LNCaP clone FGC (cell line): ENCODE measurements around the gene AFF2.

ENCODE experiments used
- DNase-seq: peaks from one replicate; pipeline ENCODE4 v3.0.0-alpha.2; 2011; ENCODE audit warnings: low read depth
- H3K4me3 ChIP-seq: 2 replicates; pipeline ENCODE4 v1.5.1; 2011; ENCODE audit warnings: mild to moderate bottlenecking, low read depth, low read length, control low read depth
- TF ChIP-seq, protein P1 (sequence below): IDR thresholded peaks from 2 replicates; pipeline ENCODE4 v1.5.1; 2012; ENCODE audit warnings: mild to moderate bottlenecking; ENCODE audit not compliant: control insufficient read depth, insufficient read depth; ENCODE audit errors: extremely low read depth

Gene AFF2

DNA sequence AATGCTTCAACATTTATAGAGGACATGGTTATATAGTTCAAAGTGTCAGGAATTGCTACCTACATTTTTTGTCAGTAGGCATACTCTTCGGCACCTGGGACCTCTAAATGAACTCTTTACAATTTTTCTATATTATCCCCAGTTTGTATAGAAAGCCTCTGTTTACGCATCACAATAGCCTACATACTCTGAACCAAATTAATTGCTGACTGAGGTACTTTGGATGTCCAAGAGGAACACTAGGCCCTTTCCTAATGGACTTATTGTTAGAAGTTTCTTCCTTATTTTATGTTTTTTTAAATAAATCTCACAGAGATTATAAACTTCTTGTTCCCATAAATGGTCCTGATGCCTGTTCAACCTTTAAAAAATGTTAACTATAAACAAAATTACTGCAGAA, 8.4 kb upstream of the AFF2 start:
- no peak overlapping the region for H3K4me3 ChIP-seq
- DNase-seq: no peak
- TF ChIP-seq, protein P1, sequence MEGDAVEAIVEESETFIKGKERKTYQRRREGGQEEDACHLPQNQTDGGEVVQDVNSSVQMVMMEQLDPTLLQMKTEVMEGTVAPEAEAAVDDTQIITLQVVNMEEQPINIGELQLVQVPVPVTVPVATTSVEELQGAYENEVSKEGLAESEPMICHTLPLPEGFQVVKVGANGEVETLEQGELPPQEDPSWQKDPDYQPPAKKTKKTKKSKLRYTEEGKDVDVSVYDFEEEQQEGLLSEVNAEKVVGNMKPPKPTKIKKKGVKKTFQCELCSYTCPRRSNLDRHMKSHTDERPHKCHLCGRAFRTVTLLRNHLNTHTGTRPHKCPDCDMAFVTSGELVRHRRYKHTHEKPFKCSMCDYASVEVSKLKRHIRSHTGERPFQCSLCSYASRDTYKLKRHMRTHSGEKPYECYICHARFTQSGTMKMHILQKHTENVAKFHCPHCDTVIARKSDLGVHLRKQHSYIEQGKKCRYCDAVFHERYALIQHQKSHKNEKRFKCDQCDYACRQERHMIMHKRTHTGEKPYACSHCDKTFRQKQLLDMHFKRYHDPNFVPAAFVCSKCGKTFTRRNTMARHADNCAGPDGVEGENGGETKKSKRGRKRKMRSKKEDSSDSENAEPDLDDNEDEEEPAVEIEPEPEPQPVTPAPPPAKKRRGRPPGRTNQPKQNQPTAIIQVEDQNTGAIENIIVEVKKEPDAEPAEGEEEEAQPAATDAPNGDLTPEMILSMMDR: no peak

DNA sequence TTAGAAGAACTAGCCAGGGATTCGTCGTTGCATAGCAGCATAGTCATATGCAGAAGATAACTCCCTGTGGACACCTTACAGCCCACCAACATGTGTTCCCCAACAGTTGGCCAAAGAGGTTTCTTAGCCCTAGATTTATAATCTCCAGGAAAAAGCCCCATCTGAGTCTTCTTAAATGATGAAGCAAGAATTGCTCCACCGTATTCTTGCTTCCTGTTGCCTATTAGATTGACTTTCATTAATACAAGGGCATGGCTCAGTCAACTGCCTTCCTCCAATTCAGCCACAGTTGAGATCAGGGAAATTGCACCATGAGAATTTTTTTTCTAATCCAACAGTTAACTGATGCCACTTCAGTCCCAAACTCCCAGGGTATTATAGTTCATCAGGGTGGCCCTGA, 5.2 kb upstream of the AFF2 start:
- no peak overlapping the region for H3K4me3 ChIP-seq
- no peak for DNase-seq
- TF ChIP-seq, protein P1: no peak

DNA sequence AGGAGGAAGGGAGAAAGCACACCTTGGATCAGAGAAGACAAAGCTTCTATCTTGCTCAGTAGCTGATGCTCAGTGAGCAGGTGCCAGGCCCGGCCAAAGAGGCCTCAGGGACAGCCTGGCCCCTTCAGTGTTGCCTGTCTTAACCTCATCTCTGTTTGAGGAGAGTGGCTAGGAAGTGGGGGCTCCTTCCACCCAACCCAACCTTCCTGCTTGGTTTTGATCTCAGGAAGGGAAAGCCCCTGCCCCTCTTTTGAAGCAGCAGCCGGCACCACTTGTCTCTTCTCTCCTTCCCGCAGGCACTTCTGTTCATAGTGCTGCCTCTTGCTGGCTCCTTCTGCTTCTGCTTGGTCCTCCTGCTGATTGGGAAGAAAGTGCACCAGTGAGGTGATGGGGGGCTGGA, 2.4 kb upstream of the AFF2 start:
- TF ChIP-seq, protein P1: no peak
- no peak for DNase-seq
- no peak overlapping the region for H3K4me3 ChIP-seq

DNA sequence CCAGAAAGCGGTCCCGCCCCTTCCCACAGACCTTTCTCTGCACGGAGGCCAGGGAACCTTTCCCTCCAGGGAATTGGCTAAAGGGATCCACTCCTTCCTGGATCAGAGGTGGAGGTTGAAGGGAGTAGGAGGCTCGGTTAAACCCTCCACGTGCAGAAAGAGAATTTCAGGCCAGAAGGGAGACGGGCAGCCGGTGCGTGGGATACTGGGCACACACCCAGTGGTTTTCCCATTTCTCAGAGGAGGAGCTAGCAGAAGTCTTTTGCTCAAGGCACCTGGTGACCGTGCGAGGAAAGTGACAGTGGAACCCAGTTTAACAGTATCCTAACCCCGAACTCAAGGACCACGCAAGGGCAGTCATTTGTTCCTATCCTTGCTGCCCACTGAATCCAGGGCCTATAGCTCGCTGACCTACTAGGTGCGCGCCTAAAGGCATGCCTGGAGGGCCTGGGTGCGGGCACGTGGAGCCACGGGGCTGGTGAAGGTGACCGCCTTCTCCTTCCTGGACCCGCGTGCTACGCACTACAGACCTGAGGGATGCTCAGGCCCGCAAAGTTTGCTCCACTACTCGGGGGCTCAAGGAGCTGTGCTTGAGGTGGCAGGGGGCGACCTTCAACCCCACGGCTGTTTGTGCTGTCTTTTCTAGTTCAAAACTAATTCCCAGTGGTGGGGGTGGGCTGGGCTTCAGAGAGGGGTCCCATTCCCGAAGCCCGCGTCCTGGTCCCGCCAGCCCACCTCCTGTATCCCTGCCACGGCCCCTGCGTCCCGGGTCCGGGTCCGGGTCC, 587 bp upstream of the AFF2 start:
- TF ChIP-seq, protein P1: no peak
- no peak for DNase-seq
- H3K4me3 ChIP-seq: no peak overlapping the region

DNA sequence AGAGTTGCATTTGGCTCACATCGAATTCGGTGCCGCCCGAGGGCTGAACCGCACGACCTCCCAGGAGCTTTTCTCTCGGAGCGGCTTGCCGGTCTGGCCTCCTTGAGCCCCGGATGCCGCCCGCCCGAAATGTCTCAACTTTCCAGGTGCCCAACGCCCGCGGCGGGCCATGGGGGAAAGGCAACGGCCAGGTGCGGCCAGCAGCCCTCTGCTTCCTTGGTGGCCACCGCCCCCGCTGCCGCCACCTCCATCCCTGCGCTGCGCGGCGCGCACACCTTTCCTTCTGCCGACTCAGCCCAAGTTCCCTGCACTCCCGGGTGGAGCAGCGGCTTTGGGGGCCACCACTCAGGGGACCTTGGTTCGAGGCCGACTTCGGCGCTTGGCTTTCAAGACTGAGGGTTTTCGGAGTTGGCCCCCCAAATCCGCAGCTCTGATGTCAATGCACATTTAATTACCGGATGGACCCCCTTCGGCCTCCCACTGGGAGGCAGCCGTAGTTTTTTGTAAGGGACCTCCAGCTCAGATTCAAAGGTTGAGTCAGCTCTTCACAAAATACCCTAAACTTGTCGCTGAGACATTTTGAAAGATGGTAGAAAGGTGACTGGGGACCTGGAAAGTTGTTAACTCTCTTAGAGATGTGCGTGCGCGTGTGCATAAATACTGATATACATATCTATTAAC, 1.1 kb downstream of the AFF2 start:
- DNase-seq: no peak
- H3K4me3 ChIP-seq: no peak overlapping the region
- TF ChIP-seq, protein P1: no peak

DNA sequence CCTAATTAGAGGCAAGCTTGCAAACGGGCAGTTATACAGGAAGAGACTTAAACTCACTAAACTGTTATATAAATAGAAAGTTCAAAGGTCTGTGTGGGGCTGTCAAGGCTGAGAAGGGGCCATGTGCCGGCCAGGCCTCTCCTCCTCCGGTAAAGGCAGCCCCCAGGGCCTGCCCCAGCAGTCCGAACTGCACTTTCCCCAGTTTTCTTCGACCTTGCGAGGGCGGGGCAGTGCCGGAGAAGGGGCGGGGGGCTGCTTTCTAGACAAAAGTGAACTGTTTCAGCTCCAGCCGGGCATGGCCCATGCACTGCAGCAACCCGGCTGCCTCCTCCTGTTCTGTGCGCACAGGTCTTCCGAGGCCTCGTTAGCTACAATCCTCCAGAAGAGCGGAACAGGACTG, 4.1 kb downstream of the AFF2 start:
- H3K4me3 ChIP-seq: no peak overlapping the region
- no peak for DNase-seq
- TF ChIP-seq, protein P1: no peak

DNA sequence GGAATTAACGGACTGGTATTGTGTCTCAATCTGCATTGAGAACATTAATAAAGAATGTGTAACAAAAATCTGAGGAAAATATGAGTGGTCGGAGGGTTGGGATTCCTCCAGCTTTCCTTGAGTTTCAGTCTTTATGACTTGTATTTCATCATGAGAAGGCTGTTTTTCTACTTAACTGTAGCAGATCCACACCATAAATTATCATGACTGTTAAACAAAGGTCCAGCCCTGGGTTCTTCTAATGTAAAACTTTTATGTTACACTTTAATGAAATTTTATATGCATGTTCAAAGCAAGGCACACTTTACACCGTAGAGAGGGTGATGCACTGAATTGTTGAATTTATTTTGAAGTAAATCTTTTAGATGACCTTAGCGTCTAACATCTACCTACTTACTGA, 7.0 kb downstream of the AFF2 start:
- no peak overlapping the region for H3K4me3 ChIP-seq
- DNase-seq: no peak
- TF ChIP-seq, protein P1: no peak
